ENCODE data around the gene ZCWPW1.

DNA sequence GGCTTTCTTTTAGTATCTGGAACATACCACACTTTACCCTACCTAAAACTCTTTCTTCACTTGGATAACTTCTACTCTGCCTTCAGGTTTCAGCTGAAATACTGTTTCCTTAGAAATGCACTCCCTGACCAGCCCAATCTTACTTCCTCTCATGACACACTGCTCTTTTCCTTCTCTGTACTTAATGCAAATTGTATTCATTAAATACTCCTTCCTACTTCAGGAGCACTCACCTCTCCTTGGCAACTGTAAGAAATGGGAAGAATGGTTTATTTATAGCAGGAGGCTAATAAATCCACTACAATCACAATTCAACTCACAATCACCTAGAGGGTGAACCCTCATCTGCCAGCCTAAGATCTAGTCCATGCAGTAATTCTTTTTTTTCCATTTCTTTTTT is 15.2 kb downstream of the ZCWPW1 start:
- no peak for TF ChIP-seq POLR2AphosphoS5 (IDR thresholded peaks at IDR 0.05; ENCODE audit: borderline replicate concordance, low read depth, low read length)
- no peak for TF ChIP-seq EZH2 (IDR thresholded peaks at IDR 0.05)
- no peak for TF ChIP-seq FOXP2 (optimal IDR thresholded peaks at IDR 0.05; ENCODE audit: control extremely low read depth, extremely low read length, insufficient read depth)

All from SK-N-MC (cell line).